Hepatocyte (in vitro differentiated cells): ENCODE data around the gene FASN.

Experiments
- CTCF ChIP-seq: fragments of 200-600 bp; sonication (generic); IDR thresholded peaks from 2 replicates; pipeline ENCODE4 v1.5.1; 2016; ENCODE audit warnings: antibody characterized with exemption, mild to moderate bottlenecking; ENCODE audit not compliant: poor library complexity
- EZH2 ChIP-seq: fragments of 200-600 bp; sonication (generic); IDR thresholded peaks from 2 replicates; pipeline ENCODE4 v1.6.1; 2016; ENCODE audit warnings: antibody characterized with exemption, mild to moderate bottlenecking, borderline replicate concordance

GRCh38 chr17:82095777-82096708 lies 2.0 kb downstream of the FASN start:
- no peak for TF ChIP-seq EZH2
- no peak for TF ChIP-seq CTCF
